GM23338 (cell line): Measurements from ENCODE around the gene ZDHHC16.

Source experiments
- CREB1 ChIP-seq: fragments of 250-450 bp; sonication (Bioruptor Pico); IDR thresholded peaks from 2 replicates; pipeline ENCODE4 v1.5.0; 2020; ENCODE audit warnings: low read depth, mild to moderate bottlenecking, moderate library complexity
- CTCF ChIP-seq, 2 experiments: fragments of 200-600 bp in 1 of 2; sonication (generic) in 1 of 2; conservative IDR thresholded peaks; 2 replicates each; pipeline versions ENCODE4 v1.5.1 to v1.6.1; 2016 to 2017; ENCODE audit warnings: antibody characterized with exemption in 2 of 2, low read depth in 2 of 2, mild to moderate bottlenecking in 2 of 2, moderate library complexity in 1 of 2
- EZH2 ChIP-seq: fragments of 200-600 bp; sonication (generic); IDR thresholded peaks from one replicate; pipeline ENCODE4 v1.8.0; 2017; ENCODE audit warnings: antibody characterized with exemption, mild to moderate bottlenecking, low read depth; ENCODE audit not compliant: unreplicated experiment
- EZH2phosphoT487 ChIP-seq: fragments of 200-600 bp; sonication (generic); IDR thresholded peaks from one replicate; pipeline ENCODE4 v1.8.1; 2018; ENCODE audit warnings: antibody characterized with exemption; ENCODE audit not compliant: unreplicated experiment
- JUNB ChIP-seq: IDR thresholded peaks from one replicate; pipeline ENCODE4 v1.6.1; 2016; ENCODE audit warnings: antibody characterized with exemption; ENCODE audit not compliant: unreplicated experiment
- NANOG ChIP-seq: IDR thresholded peaks from 2 replicates; pipeline ENCODE4 v1.6.1; 2016; ENCODE audit warnings: antibody characterized with exemption, borderline replicate concordance
- POLR2AphosphoS5 ChIP-seq: IDR thresholded peaks from 2 replicates; pipeline ENCODE4 v1.6.1; 2016; ENCODE audit warnings: antibody characterized with exemption, low read depth
- STAT1 ChIP-seq: IDR thresholded peaks from one replicate; pipeline ENCODE4 v1.6.1; 2016; ENCODE audit warnings: antibody characterized with exemption; ENCODE audit not compliant: unreplicated experiment
- ZNF114 ChIP-seq: fragments of 250-450 bp; sonication (Bioruptor Pico); IDR thresholded peaks from 2 replicates; pipeline ENCODE4 v1.5.0; 2020; ENCODE audit warnings: mild to moderate bottlenecking, moderate library complexity
- ZNF331 ChIP-seq: fragments of 250-450 bp; sonication (Bioruptor Pico); IDR thresholded peaks from 2 replicates; pipeline ENCODE4 v1.5.0; 2020; ENCODE audit warnings: low read depth, mild to moderate bottlenecking, moderate library complexity
- TF ChIP-seq, protein P1 (sequence below): IDR thresholded peaks from 2 replicates; pipeline ENCODE4 v1.6.1; 2016; ENCODE audit warnings: antibody characterized with exemption
- TF ChIP-seq, protein P2 (sequence below): IDR thresholded peaks from one replicate; pipeline ENCODE4 v1.6.1; 2018; ENCODE audit warnings: antibody characterized with exemption; ENCODE audit not compliant: unreplicated experiment
- TF ChIP-seq, protein P3 (sequence below): fragments of 250-450 bp; sonication (Bioruptor Pico); IDR thresholded peaks from 2 replicates; pipeline ENCODE4 v1.5.0; 2020; ENCODE audit warnings: mild to moderate bottlenecking, moderate library complexity

GRCh38 chr10:97498076-97498840, 52.3 kb downstream of the ZDHHC16 start, which contains the start of gene MMS19:
- TF ChIP-seq, protein P1, sequence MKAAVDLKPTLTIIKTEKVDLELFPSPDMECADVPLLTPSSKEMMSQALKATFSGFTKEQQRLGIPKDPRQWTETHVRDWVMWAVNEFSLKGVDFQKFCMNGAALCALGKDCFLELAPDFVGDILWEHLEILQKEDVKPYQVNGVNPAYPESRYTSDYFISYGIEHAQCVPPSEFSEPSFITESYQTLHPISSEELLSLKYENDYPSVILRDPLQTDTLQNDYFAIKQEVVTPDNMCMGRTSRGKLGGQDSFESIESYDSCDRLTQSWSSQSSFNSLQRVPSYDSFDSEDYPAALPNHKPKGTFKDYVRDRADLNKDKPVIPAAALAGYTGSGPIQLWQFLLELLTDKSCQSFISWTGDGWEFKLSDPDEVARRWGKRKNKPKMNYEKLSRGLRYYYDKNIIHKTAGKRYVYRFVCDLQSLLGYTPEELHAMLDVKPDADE = peak; percentile 37
- no peak for TF ChIP-seq EZH2
- TF ChIP-seq CTCF (conservative IDR thresholded peaks at IDR 0.05; ENCODE audit: low read depth in 2 of 2) = no peak
- TF ChIP-seq ZNF331 = no peak
- TF ChIP-seq CREB1 (CRISPR knock-in tag) = no peak
- peak; percentile 71 for TF ChIP-seq POLR2AphosphoS5
- TF ChIP-seq JUNB = no peak
- TF ChIP-seq, protein P2, sequence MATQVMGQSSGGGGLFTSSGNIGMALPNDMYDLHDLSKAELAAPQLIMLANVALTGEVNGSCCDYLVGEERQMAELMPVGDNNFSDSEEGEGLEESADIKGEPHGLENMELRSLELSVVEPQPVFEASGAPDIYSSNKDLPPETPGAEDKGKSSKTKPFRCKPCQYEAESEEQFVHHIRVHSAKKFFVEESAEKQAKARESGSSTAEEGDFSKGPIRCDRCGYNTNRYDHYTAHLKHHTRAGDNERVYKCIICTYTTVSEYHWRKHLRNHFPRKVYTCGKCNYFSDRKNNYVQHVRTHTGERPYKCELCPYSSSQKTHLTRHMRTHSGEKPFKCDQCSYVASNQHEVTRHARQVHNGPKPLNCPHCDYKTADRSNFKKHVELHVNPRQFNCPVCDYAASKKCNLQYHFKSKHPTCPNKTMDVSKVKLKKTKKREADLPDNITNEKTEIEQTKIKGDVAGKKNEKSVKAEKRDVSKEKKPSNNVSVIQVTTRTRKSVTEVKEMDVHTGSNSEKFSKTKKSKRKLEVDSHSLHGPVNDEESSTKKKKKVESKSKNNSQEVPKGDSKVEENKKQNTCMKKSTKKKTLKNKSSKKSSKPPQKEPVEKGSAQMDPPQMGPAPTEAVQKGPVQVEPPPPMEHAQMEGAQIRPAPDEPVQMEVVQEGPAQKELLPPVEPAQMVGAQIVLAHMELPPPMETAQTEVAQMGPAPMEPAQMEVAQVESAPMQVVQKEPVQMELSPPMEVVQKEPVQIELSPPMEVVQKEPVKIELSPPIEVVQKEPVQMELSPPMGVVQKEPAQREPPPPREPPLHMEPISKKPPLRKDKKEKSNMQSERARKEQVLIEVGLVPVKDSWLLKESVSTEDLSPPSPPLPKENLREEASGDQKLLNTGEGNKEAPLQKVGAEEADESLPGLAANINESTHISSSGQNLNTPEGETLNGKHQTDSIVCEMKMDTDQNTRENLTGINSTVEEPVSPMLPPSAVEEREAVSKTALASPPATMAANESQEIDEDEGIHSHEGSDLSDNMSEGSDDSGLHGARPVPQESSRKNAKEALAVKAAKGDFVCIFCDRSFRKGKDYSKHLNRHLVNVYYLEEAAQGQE = no peak
- no peak for TF ChIP-seq ZNF114 (CRISPR knock-in tag)
- no peak for TF ChIP-seq EZH2phosphoT487
- no peak for TF ChIP-seq STAT1
- no peak for TF ChIP-seq NANOG
- TF ChIP-seq, protein P3, sequence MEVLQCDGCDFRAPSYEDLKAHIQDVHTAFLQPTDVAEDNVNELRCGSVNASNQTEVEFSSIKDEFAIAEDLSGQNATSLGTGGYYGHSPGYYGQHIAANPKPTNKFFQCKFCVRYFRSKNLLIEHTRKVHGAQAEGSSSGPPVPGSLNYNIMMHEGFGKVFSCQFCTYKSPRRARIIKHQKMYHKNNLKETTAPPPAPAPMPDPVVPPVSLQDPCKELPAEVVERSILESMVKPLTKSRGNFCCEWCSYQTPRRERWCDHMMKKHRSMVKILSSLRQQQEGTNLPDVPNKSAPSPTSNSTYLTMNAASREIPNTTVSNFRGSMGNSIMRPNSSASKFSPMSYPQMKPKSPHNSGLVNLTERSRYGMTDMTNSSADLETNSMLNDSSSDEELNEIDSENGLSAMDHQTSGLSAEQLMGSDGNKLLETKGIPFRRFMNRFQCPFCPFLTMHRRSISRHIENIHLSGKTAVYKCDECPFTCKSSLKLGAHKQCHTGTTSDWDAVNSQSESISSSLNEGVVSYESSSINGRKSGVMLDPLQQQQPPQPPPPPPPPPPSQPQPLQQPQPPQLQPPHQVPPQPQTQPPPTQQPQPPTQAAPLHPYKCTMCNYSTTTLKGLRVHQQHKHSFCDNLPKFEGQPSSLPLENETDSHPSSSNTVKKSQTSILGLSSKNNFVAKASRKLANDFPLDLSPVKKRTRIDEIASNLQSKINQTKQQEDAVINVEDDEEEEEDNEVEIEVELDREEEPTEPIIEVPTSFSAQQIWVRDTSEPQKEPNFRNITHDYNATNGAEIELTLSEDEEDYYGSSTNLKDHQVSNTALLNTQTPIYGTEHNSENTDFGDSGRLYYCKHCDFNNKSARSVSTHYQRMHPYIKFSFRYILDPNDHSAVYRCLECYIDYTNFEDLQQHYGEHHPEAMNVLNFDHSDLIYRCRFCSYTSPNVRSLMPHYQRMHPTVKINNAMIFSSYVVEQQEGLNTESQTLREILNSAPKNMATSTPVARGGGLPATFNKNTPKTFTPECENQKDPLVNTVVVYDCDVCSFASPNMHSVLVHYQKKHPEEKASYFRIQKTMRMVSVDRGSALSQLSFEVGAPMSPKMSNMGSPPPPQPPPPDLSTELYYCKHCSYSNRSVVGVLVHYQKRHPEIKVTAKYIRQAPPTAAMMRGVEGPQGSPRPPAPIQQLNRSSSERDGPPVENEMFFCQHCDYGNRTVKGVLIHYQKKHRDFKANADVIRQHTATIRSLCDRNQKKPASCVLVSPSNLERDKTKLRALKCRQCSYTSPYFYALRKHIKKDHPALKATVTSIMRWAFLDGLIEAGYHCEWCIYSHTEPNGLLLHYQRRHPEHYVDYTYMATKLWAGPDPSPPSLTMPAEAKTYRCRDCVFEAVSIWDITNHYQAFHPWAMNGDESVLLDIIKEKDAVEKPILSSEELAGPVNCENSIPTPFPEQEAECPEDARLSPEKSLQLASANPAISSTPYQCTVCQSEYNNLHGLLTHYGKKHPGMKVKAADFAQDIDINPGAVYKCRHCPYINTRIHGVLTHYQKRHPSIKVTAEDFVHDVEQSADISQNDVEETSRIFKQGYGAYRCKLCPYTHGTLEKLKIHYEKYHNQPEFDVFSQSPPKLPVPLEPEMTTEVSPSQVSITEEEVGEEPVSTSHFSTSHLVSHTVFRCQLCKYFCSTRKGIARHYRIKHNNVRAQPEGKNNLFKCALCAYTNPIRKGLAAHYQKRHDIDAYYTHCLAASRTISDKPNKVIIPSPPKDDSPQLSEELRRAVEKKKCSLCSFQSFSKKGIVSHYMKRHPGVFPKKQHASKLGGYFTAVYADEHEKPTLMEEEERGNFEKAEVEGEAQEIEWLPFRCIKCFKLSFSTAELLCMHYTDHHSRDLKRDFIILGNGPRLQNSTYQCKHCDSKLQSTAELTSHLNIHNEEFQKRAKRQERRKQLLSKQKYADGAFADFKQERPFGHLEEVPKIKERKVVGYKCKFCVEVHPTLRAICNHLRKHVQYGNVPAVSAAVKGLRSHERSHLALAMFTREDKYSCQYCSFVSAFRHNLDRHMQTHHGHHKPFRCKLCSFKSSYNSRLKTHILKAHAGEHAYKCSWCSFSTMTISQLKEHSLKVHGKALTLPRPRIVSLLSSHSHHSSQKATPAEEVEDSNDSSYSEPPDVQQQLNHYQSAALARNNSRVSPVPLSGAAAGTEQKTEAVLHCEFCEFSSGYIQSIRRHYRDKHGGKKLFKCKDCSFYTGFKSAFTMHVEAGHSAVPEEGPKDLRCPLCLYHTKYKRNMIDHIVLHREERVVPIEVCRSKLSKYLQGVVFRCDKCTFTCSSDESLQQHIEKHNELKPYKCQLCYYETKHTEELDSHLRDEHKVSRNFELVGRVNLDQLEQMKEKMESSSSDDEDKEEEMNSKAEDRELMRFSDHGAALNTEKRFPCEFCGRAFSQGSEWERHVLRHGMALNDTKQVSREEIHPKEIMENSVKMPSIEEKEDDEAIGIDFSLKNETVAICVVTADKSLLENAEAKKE (CRISPR knock-in tag) = no peak
